ENCODE measurements around the gene HBB. TPM values are rescaled to one million over a fixed set of nuclear protein-coding genes. Genes with fewer than 3 reads are reported as not detected.

The HBB gene
- total RNA-seq, 2 donors from 2014 or later = not detected

GRCh38 chr11:5198285-5198684 lies 28.6 kb downstream of the HBB start:
- peaks cover under 1 to 1% of the 10 kb centered on the region in 2 donors for H3K9me3 Mint-ChIP-seq
- DNase-seq (ENCODE audit: low spot score in 2 of 2) (no peak), ATAC-seq (no peak)
- no peak overlapping the region for H3K27ac Mint-ChIP-seq
- no peaks in the 10 kb centered on the region for H3K36me3 Mint-ChIP-seq

- Mint-ChIP-seq H3K9me3 (peaks cover 4 to 5% of the 10 kb centered on the region in 2 donors), H3K27ac (no peak overlapping the region), H3K36me3 (no peaks in the 10 kb centered on the region)
- no peak for ATAC-seq
- DNase-seq (ENCODE audit: low spot score in 2 of 2) = no peak
Measured at GRCh38 chr11:5197536-5197935, 29.3 kb downstream of the HBB start.

GRCh38 chr11:5196731-5197130 lies 30.1 kb downstream of the HBB start:
- no peak for DNase-seq (ENCODE audit: low spot score in 2 of 2)
- ATAC-seq = no peak
- Mint-ChIP-seq H3K9me3 (peaks cover 4 to 5% of the 10 kb centered on the region in 2 donors), H3K27ac (no peak overlapping the region), H3K36me3 (no peaks in the 10 kb centered on the region)

GRCh38 chr11:5196067-5196466 lies 30.8 kb downstream of the HBB start:
- no peak for DNase-seq (ENCODE audit: low spot score in 2 of 2)
- peaks cover 7 to 9% of the 10 kb centered on the region in 2 donors for H3K9me3 Mint-ChIP-seq
- no peak for ATAC-seq
- H3K27ac Mint-ChIP-seq = no peak overlapping the region
- no peaks in the 10 kb centered on the region for H3K36me3 Mint-ChIP-seq

- ATAC-seq (no peak), DNase-seq (ENCODE audit: low spot score in 2 of 2) (no peak)
- Mint-ChIP-seq H3K36me3 (no peaks in the 10 kb centered on the region), H3K9me3 (peaks cover 12 to 19% of the 10 kb centered on the region in 2 donors), H3K27ac (no peak overlapping the region)
Measured at GRCh38 chr11:5192738-5193137, 34.1 kb downstream of the HBB start.

- ATAC-seq = no peak
- no peak for DNase-seq (ENCODE audit: low spot score in 2 of 2)
- H3K27ac Mint-ChIP-seq = no peak overlapping the region
- H3K9me3 Mint-ChIP-seq = peaks cover 10 to 17% of the 10 kb centered on the region in 2 donors
- no peaks in the 10 kb centered on the region for H3K36me3 Mint-ChIP-seq
Measured at GRCh38 chr11:5188201-5188600, 38.7 kb downstream of the HBB start.

- DNase-seq (ENCODE audit: low spot score in 2 of 2) (no peak), ATAC-seq (no peak)
- H3K36me3 Mint-ChIP-seq = no peaks in the 10 kb centered on the region
- H3K9me3 Mint-ChIP-seq = peaks cover 0 to 2% of the 10 kb centered on the region in 2 donors
- H3K27ac Mint-ChIP-seq = no peak overlapping the region
Measured at GRCh38 chr11:5178046-5178837, 48.6 kb downstream of the HBB start.

Other genes starting within 250 kb of the HBB start
- not detected for gene OR51L1, start 232.2 kb downstream of the HBB start, total RNA-seq
- gene OR52J3, start 180.5 kb downstream of the HBB start, total RNA-seq = not detected
- gene OR52E2, start 167.4 kb downstream of the HBB start, total RNA-seq = not detected
- not detected for gene OR52E1, start 157.5 kb downstream of the HBB start, total RNA-seq
- not detected for gene OR52A5, start 88.7 kb downstream of the HBB start, total RNA-seq
- not detected for gene OR52A1, start 72.3 kb downstream of the HBB start, total RNA-seq
- gene OR51V1, start 26.4 kb downstream of the HBB start, total RNA-seq = not detected
- gene HBD, start 7.4 kb upstream of the HBB start, total RNA-seq = 1 to 10 TPM in 1 of 2 donors, not detected in 1; 1.6 TPM
- gene HBG1, start 22.8 kb upstream of the HBB start, total RNA-seq = not detected
- under 1 TPM in 1 of 2 donors, not detected in 1; 0.41 TPM for gene HBG2, start 27.7 kb upstream of the HBB start, total RNA-seq
- gene HBE1, start 42.9 kb upstream of the HBB start, total RNA-seq = not detected
- not detected for gene OR51B4, start 74.9 kb upstream of the HBB start, total RNA-seq
- gene OR51B2, start 97.2 kb upstream of the HBB start, total RNA-seq = not detected
- gene OR51B5, start 116.5 kb upstream of the HBB start, total RNA-seq = under 1 TPM in 1 of 2 donors, not detected in 1; 0.34 TPM
- gene OR51B6, start 124.4 kb upstream of the HBB start, total RNA-seq = not detected
- not detected for gene OR51M1, start 156.7 kb upstream of the HBB start, total RNA-seq
- not detected for gene OR51Q1, start 195.0 kb upstream of the HBB start, total RNA-seq
- not detected for gene OR51I1, start 214.4 kb upstream of the HBB start, total RNA-seq
- gene OR51I2, start 222.3 kb upstream of the HBB start, total RNA-seq = not detected

Data from activated naive CD4-positive, alpha-beta T cell treated with anti-CD3 and anti-CD28 coated beads, Interleukin-2, amount 50 U/mL, for 72 hours (primary cell).